ENCODE data around the gene CTNND2. TPM values are rescaled to one million over a fixed set of nuclear protein-coding genes. Genes with fewer than 3 reads are reported as not detected.

CTNND2 gene
- total RNA-seq, 2 experiments from 2014 or later = not detected

- H3K9me3 Mint-ChIP-seq = no peaks in the 10 kb centered on the region
- intact Hi-C loops (cut with micrococcal nuclease) = no loop called here
- no peak for TF ChIP-seq CTCF (IDR thresholded peaks at IDR 0.05)
- ChIA-PET CTCF (no interaction called here), POLR2A (no interaction called here)
- H3K27me3 Mint-ChIP-seq = peaks cover 2% of the 10 kb centered on the region
- no peaks in the 10 kb centered on the region for H3K4me1 Mint-ChIP-seq (ENCODE audit: low read depth)
- H3K4me3 Mint-ChIP-seq = no peak overlapping the region
- ATAC-seq (no peak), DNase-seq (no peak)
- H3K27ac Mint-ChIP-seq = no peak overlapping the region
- H3K36me3 Mint-ChIP-seq (ENCODE audit: low read depth) = no peaks in the 10 kb centered on the region
These were observed 475.0 kb downstream of the CTNND2 start for GRCh38 chr5:11429254-11429653.

- intact Hi-C loops (cut with micrococcal nuclease) = no loop called here
- Mint-ChIP-seq H3K4me1 (ENCODE audit: low read depth) (no peaks in the 10 kb centered on the region), H3K36me3 (ENCODE audit: low read depth) (no peaks in the 10 kb centered on the region), H3K9me3 (no peaks in the 10 kb centered on the region), H3K27me3 (no peaks in the 10 kb centered on the region), H3K4me3 (no peak overlapping the region), H3K27ac (no peak overlapping the region)
- ChIA-PET POLR2A (no interaction called here), CTCF (no interaction called here)
- TF ChIP-seq CTCF (IDR thresholded peaks at IDR 0.05) = no peak
- ATAC-seq (no peak), DNase-seq (no peak)
These were observed 476.7 kb downstream of the CTNND2 start for GRCh38 chr5:11427569-11427968.

GRCh38 chr5:11426442-11426841, 477.8 kb downstream of the CTNND2 start:
- intact Hi-C loops (cut with micrococcal nuclease) = no loop called here
- no peak for TF ChIP-seq CTCF (IDR thresholded peaks at IDR 0.05)
- DNase-seq = no peak
- POLR2A ChIA-PET = no interaction called here
- H3K9me3 Mint-ChIP-seq = no peaks in the 10 kb centered on the region
- H3K27ac Mint-ChIP-seq = no peak overlapping the region
- no peaks in the 10 kb centered on the region for H3K4me1 Mint-ChIP-seq (ENCODE audit: low read depth)
- no peaks in the 10 kb centered on the region for H3K36me3 Mint-ChIP-seq (ENCODE audit: low read depth)
- no peaks in the 10 kb centered on the region for H3K27me3 Mint-ChIP-seq
- H3K4me3 Mint-ChIP-seq = no peak overlapping the region
- CTCF ChIA-PET = no interaction called here
- ATAC-seq = no peak

GRCh38 chr5:11422342-11422741, 481.9 kb downstream of the CTNND2 start:
- H3K27me3 Mint-ChIP-seq = no peaks in the 10 kb centered on the region
- peaks cover 1% of the 10 kb centered on the region for H3K9me3 Mint-ChIP-seq
- ChIA-PET POLR2A (no interaction called here), CTCF (no interaction called here)
- DNase-seq = no peak
- no peak for ATAC-seq
- no peak overlapping the region for H3K4me3 Mint-ChIP-seq
- no peak for TF ChIP-seq CTCF (IDR thresholded peaks at IDR 0.05)
- no peaks in the 10 kb centered on the region for H3K36me3 Mint-ChIP-seq (ENCODE audit: low read depth)
- no peaks in the 10 kb centered on the region for H3K4me1 Mint-ChIP-seq (ENCODE audit: low read depth)
- H3K27ac Mint-ChIP-seq = no peak overlapping the region
- intact Hi-C loops (cut with micrococcal nuclease) = no loop called here

GRCh38 chr5:11420969-11421368, 483.3 kb downstream of the CTNND2 start:
- TF ChIP-seq CTCF (IDR thresholded peaks at IDR 0.05) = no peak
- Mint-ChIP-seq H3K4me1 (ENCODE audit: low read depth) (no peaks in the 10 kb centered on the region), H3K27ac (no peak overlapping the region), H3K36me3 (ENCODE audit: low read depth) (no peaks in the 10 kb centered on the region), H3K4me3 (no peak overlapping the region), H3K27me3 (no peaks in the 10 kb centered on the region), H3K9me3 (peaks cover 3% of the 10 kb centered on the region)
- no peak for DNase-seq
- POLR2A ChIA-PET = no interaction called here
- intact Hi-C loops (cut with micrococcal nuclease) = no loop called here
- no peak for ATAC-seq
- CTCF ChIA-PET = no interaction called here

Measured in activated CD8-positive, alpha-beta T cell treated with anti-CD3 and anti-CD28 coated beads for 36 hours (primary cell).